Measurements from ENCODE around the gene DENND1A.

The DENND1A gene

GRCh38 chr9:123412171-123412820 lies 517.6 kb downstream of the DENND1A start:
- Histone ChIP-seq H3K9me3 (ENCODE audit: control insufficient read depth in 2 of 2, low read length in 2 of 2) (no peaks in the 10 kb centered on the region), H3K9ac (ENCODE audit: low read length in 2 of 2) (no peak overlapping the region), H3K27me3 (ENCODE audit: control insufficient read depth in 1 of 2, insufficient read depth in 2 of 2, low read length in 2 of 2) (no peaks in the 10 kb centered on the region), H3K4me1 (ENCODE audit: control insufficient read depth, insufficient read depth, low read length) (peaks cover 4% of the 10 kb centered on the region), H3K27ac (ENCODE audit: low read length) (no peak overlapping the region), H3K36me3 (ENCODE audit: control insufficient read depth in 2 of 2, insufficient read depth in 2 of 2, low read length in 2 of 2) (peaks cover 0 to 2% of the 10 kb centered on the region in 2 donors), H3K4me3 (ENCODE audit: low read length in 2 of 2) (no peak overlapping the region)

- Histone ChIP-seq H3K9me3 (ENCODE audit: control insufficient read depth in 2 of 2, low read length in 2 of 2) (no peaks in the 10 kb centered on the region), H3K4me1 (ENCODE audit: control insufficient read depth, insufficient read depth, low read length) (peaks cover 4% of the 10 kb centered on the region), H3K9ac (ENCODE audit: low read length in 2 of 2) (no peak overlapping the region), H3K4me3 (ENCODE audit: low read length in 2 of 2) (no peak overlapping the region), H3K27ac (ENCODE audit: low read length) (no peak overlapping the region), H3K36me3 (ENCODE audit: control insufficient read depth in 2 of 2, insufficient read depth in 2 of 2, low read length in 2 of 2) (peaks cover 0 to 2% of the 10 kb centered on the region in 2 donors), H3K27me3 (ENCODE audit: control insufficient read depth in 1 of 2, insufficient read depth in 2 of 2, low read length in 2 of 2) (no peaks in the 10 kb centered on the region)
Observed at GRCh38 chr9:123411636-123412035, 518.3 kb downstream of the DENND1A start.

GRCh38 chr9:123411191-123411590 lies 518.7 kb downstream of the DENND1A start:
- H3K27me3 ChIP-seq (ENCODE audit: control insufficient read depth in 1 of 2, insufficient read depth in 2 of 2, low read length in 2 of 2), result no peaks in the 10 kb centered on the region
- H3K4me1 ChIP-seq (ENCODE audit: control insufficient read depth, insufficient read depth, low read length), result peaks cover 4% of the 10 kb centered on the region
- no peak overlapping the region for H3K27ac ChIP-seq (ENCODE audit: low read length)
- H3K9ac ChIP-seq (ENCODE audit: low read length in 2 of 2), result no peak overlapping the region
- H3K36me3 ChIP-seq (ENCODE audit: control insufficient read depth in 2 of 2, insufficient read depth in 2 of 2, low read length in 2 of 2), result peaks cover 0 to 2% of the 10 kb centered on the region in 2 donors
- no peaks in the 10 kb centered on the region for H3K9me3 ChIP-seq (ENCODE audit: control insufficient read depth in 2 of 2, low read length in 2 of 2)
- no peak overlapping the region for H3K4me3 ChIP-seq (ENCODE audit: low read length in 2 of 2)

GRCh38 chr9:123410281-123410910 lies 519.5 kb downstream of the DENND1A start:
- Histone ChIP-seq H3K36me3 (ENCODE audit: control insufficient read depth in 2 of 2, insufficient read depth in 2 of 2, low read length in 2 of 2) (peaks cover 0 to 2% of the 10 kb centered on the region in 2 donors), H3K4me3 (ENCODE audit: low read length in 2 of 2) (no peak overlapping the region), H3K27ac (ENCODE audit: low read length) (no peak overlapping the region), H3K9me3 (ENCODE audit: control insufficient read depth in 2 of 2, low read length in 2 of 2) (no peaks in the 10 kb centered on the region), H3K27me3 (ENCODE audit: control insufficient read depth in 1 of 2, insufficient read depth in 2 of 2, low read length in 2 of 2) (no peaks in the 10 kb centered on the region), H3K4me1 (ENCODE audit: control insufficient read depth, insufficient read depth, low read length) (peaks cover 4% of the 10 kb centered on the region), H3K9ac (ENCODE audit: low read length in 2 of 2) (no peak overlapping the region)

GRCh38 chr9:123408313-123409262 lies 521.3 kb downstream of the DENND1A start:
- Histone ChIP-seq H3K4me1 (ENCODE audit: control insufficient read depth, insufficient read depth, low read length) (no peaks in the 10 kb centered on the region), H3K9ac (ENCODE audit: low read length in 2 of 2) (no peak overlapping the region), H3K27me3 (ENCODE audit: control insufficient read depth in 1 of 2, insufficient read depth in 2 of 2, low read length in 2 of 2) (no peaks in the 10 kb centered on the region), H3K9me3 (ENCODE audit: control insufficient read depth in 2 of 2, low read length in 2 of 2) (no peaks in the 10 kb centered on the region), H3K27ac (ENCODE audit: low read length) (no peak overlapping the region), H3K4me3 (ENCODE audit: low read length in 2 of 2) (no peak overlapping the region), H3K36me3 (ENCODE audit: control insufficient read depth in 2 of 2, insufficient read depth in 2 of 2, low read length in 2 of 2) (no peaks in the 10 kb centered on the region)

GRCh38 chr9:123407217-123407851 lies 522.6 kb downstream of the DENND1A start:
- no peaks in the 10 kb centered on the region for H3K9me3 ChIP-seq (ENCODE audit: control insufficient read depth in 2 of 2, low read length in 2 of 2)
- no peak overlapping the region for H3K27ac ChIP-seq (ENCODE audit: low read length)
- H3K4me3 ChIP-seq (ENCODE audit: low read length in 2 of 2), result no peak overlapping the region
- H3K9ac ChIP-seq (ENCODE audit: low read length in 2 of 2), result no peak overlapping the region
- H3K36me3 ChIP-seq (ENCODE audit: control insufficient read depth in 2 of 2, insufficient read depth in 2 of 2, low read length in 2 of 2), result no peaks in the 10 kb centered on the region
- no peaks in the 10 kb centered on the region for H3K4me1 ChIP-seq (ENCODE audit: control insufficient read depth, insufficient read depth, low read length)
- H3K27me3 ChIP-seq (ENCODE audit: control insufficient read depth in 1 of 2, insufficient read depth in 2 of 2, low read length in 2 of 2), result no peaks in the 10 kb centered on the region

GRCh38 chr9:123406691-123407216 lies 523.2 kb downstream of the DENND1A start:
- Histone ChIP-seq H3K27me3 (ENCODE audit: control insufficient read depth in 1 of 2, insufficient read depth in 2 of 2, low read length in 2 of 2) (no peaks in the 10 kb centered on the region), H3K9ac (ENCODE audit: low read length in 2 of 2) (no peak overlapping the region), H3K9me3 (ENCODE audit: control insufficient read depth in 2 of 2, low read length in 2 of 2) (no peaks in the 10 kb centered on the region), H3K36me3 (ENCODE audit: control insufficient read depth in 2 of 2, insufficient read depth in 2 of 2, low read length in 2 of 2) (peaks cover 0 to under 1% of the 10 kb centered on the region in 2 donors), H3K4me3 (ENCODE audit: low read length in 2 of 2) (no peak overlapping the region), H3K27ac (ENCODE audit: low read length) (no peak overlapping the region), H3K4me1 (ENCODE audit: control insufficient read depth, insufficient read depth, low read length) (no peaks in the 10 kb centered on the region)

- no peak overlapping the region for H3K27ac ChIP-seq (ENCODE audit: low read length)
- H3K9ac ChIP-seq (ENCODE audit: low read length in 2 of 2), result no peak overlapping the region
- no peak overlapping the region for H3K4me3 ChIP-seq (ENCODE audit: low read length in 2 of 2)
- H3K36me3 ChIP-seq (ENCODE audit: control insufficient read depth in 2 of 2, insufficient read depth in 2 of 2, low read length in 2 of 2), result peaks cover 0 to 3% of the 10 kb centered on the region in 2 donors
- H3K4me1 ChIP-seq (ENCODE audit: control insufficient read depth, insufficient read depth, low read length), result no peaks in the 10 kb centered on the region
- H3K9me3 ChIP-seq (ENCODE audit: control insufficient read depth in 2 of 2, low read length in 2 of 2), result no peaks in the 10 kb centered on the region
- no peaks in the 10 kb centered on the region for H3K27me3 ChIP-seq (ENCODE audit: control insufficient read depth in 1 of 2, insufficient read depth in 2 of 2, low read length in 2 of 2)
Observed at GRCh38 chr9:123406016-123406415, 523.9 kb downstream of the DENND1A start.

GRCh38 chr9:123402981-123403509 lies 526.9 kb downstream of the DENND1A start:
- H3K4me1 ChIP-seq (ENCODE audit: control insufficient read depth, insufficient read depth, low read length), result no peaks in the 10 kb centered on the region
- H3K27ac ChIP-seq (ENCODE audit: low read length), result no peak overlapping the region
- H3K36me3 ChIP-seq (ENCODE audit: control insufficient read depth in 2 of 2, insufficient read depth in 2 of 2, low read length in 2 of 2), result peaks cover 0 to 6% of the 10 kb centered on the region in 2 donors
- H3K4me3 ChIP-seq (ENCODE audit: low read length in 2 of 2), result no peak overlapping the region
- H3K9me3 ChIP-seq (ENCODE audit: control insufficient read depth in 2 of 2, low read length in 2 of 2), result no peaks in the 10 kb centered on the region
- no peaks in the 10 kb centered on the region for H3K27me3 ChIP-seq (ENCODE audit: control insufficient read depth in 1 of 2, insufficient read depth in 2 of 2, low read length in 2 of 2)
- H3K9ac ChIP-seq (ENCODE audit: low read length in 2 of 2), result no peak overlapping the region
